ENCODE data around the gene PCNX4. TPM values are rescaled to one million over a fixed set of nuclear protein-coding genes. Genes with fewer than 3 reads are reported as not detected.

Gene PCNX4
- total RNA-seq, 1 experiment from 2014 or later: 65.1 TPM

GRCh38 chr14:60197629-60198303, 106.0 kb downstream of the PCNX4 start:
- H3K27ac ChIP-seq: no peak overlapping the region
- TF ChIP-seq EZH2 (IDR thresholded peaks at IDR 0.05; ENCODE audit: low read depth): no peak
- no peak for TF ChIP-seq CTCF (conservative IDR thresholded peaks at IDR 0.05)
- CTCF ChIA-PET: no interaction called here
- no peaks in the 10 kb centered on the region for H3K36me3 ChIP-seq (ENCODE audit: low read depth)
- H3K9me2 ChIP-seq (ENCODE audit: insufficient read depth): no peaks in the 10 kb centered on the region
- H3K4me1 ChIP-seq (replicated peaks; ENCODE audit: insufficient read depth): peaks cover 14% of the 10 kb centered on the region
- intact Hi-C loops (cut with micrococcal nuclease; ENCODE audit: unreplicated experiment): loop anchor here (5.0 to 10.0 kb wide), 3 partner anchors 50 to 1057 kb away; partner anchors contain the start of gene PPM1A
- no TSS peak for BruUV-seq (replicated peaks)
- no peaks in the 10 kb centered on the region for H3K9me3 ChIP-seq (ENCODE audit: insufficient read depth, low read depth)
- H3K27me3 ChIP-seq (ENCODE audit: insufficient read depth, low read depth): no peaks in the 10 kb centered on the region
- H3K79me2 ChIP-seq (ENCODE audit: low read depth): no peaks in the 10 kb centered on the region
- 0 out of 2 replicates have a peak overlapping the region, but pooled peaks have one; percentile 14 for H3K4me2 ChIP-seq
- POLR2A ChIA-PET (ENCODE audit: unreplicated experiment): no interaction called here
- no peaks in the 10 kb centered on the region for H4K20me1 ChIP-seq (ENCODE audit: insufficient read depth)
- DNase-seq: peak; percentile 13 to 73
- no peaks in the 10 kb centered on the region; the same call in 1 of the 2 replicates for H3F3A ChIP-seq (ENCODE audit: insufficient read depth, low read depth)
- H3K4me3 ChIP-seq: no peak overlapping the region
- 0 out of 2 replicates have a peak overlapping the region, but pooled peaks have one; percentile 14 for H2AFZ ChIP-seq

- Histone ChIP-seq H3K9me2 (ENCODE audit: insufficient read depth) (no peaks in the 10 kb centered on the region), H3K36me3 (ENCODE audit: low read depth) (no peaks in the 10 kb centered on the region), H3K27ac (no peak overlapping the region), H4K20me1 (ENCODE audit: insufficient read depth) (no peaks in the 10 kb centered on the region), H3K4me2 (no peak overlapping the region), H3K4me3 (no peak overlapping the region), H3F3A (ENCODE audit: insufficient read depth, low read depth) (no peaks in the 10 kb centered on the region; the same call in 1 of the 2 replicates), H2AFZ (no peak overlapping the region), H3K9me3 (ENCODE audit: insufficient read depth, low read depth) (no peaks in the 10 kb centered on the region), H3K4me1 (replicated peaks; ENCODE audit: insufficient read depth) (peaks cover 14% of the 10 kb centered on the region), H3K27me3 (ENCODE audit: insufficient read depth, low read depth) (no peaks in the 10 kb centered on the region), H3K79me2 (ENCODE audit: low read depth) (no peaks in the 10 kb centered on the region)
- ChIA-PET POLR2A (ENCODE audit: unreplicated experiment) (interaction anchor here (0.7 kb wide), 1 partner anchor 9 kb away, joined by 5 read pairs; no protein-coding TSS in a partner anchor), CTCF (no interaction called here)
- intact Hi-C loops (cut with micrococcal nuclease; ENCODE audit: unreplicated experiment): loop anchor here (5.0 to 10.0 kb wide), 3 partner anchors 48 to 1055 kb away; partner anchors contain the start of gene PPM1A
- TF ChIP-seq EZH2 (IDR thresholded peaks at IDR 0.05; ENCODE audit: low read depth): no peak
- BruUV-seq (replicated peaks): no TSS peak
- no peak for DNase-seq
Measured at GRCh38 chr14:60199321-60199720, 107.6 kb downstream of the PCNX4 start.

GRCh38 chr14:60204104-60204842, 112.5 kb downstream of the PCNX4 start:
- TF ChIP-seq CTCF (conservative IDR thresholded peaks at IDR 0.05) (no peak), EZH2 (IDR thresholded peaks at IDR 0.05; ENCODE audit: low read depth) (no peak)
- intact Hi-C loops (cut with micrococcal nuclease; ENCODE audit: unreplicated experiment): no loop called here
- no peaks in the 10 kb centered on the region for H3K36me3 ChIP-seq (ENCODE audit: low read depth)
- no peaks in the 10 kb centered on the region for H3K79me2 ChIP-seq (ENCODE audit: low read depth)
- H4K20me1 ChIP-seq (ENCODE audit: insufficient read depth): no peaks in the 10 kb centered on the region
- ChIA-PET POLR2A (ENCODE audit: unreplicated experiment) (no interaction called here), CTCF (no interaction called here)
- no peaks in the 10 kb centered on the region for H3F3A ChIP-seq (ENCODE audit: insufficient read depth, low read depth)
- H3K9me3 ChIP-seq (ENCODE audit: insufficient read depth, low read depth): no peaks in the 10 kb centered on the region; the same call in 1 of the 2 replicates
- H3K4me1 ChIP-seq (replicated peaks; ENCODE audit: insufficient read depth): no peaks in the 10 kb centered on the region
- H3K4me2 ChIP-seq: no peak overlapping the region
- H3K27ac ChIP-seq: no peak overlapping the region
- no peak for DNase-seq
- H3K27me3 ChIP-seq (ENCODE audit: insufficient read depth, low read depth): no peaks in the 10 kb centered on the region
- BruUV-seq (replicated peaks): no TSS peak
- 0 out of 2 replicates have a peak, but pooled peaks cover 4% of the 10 kb centered on the region for H3K9me2 ChIP-seq (ENCODE audit: insufficient read depth)
- no peak overlapping the region for H3K4me3 ChIP-seq
- no peak overlapping the region for H2AFZ ChIP-seq

All from PC-9 (cell line).